Activated T-helper 1 cell treated with Interleukin-2 at 50 U/mL for 16 hours (primary cell): ENCODE data around the gene SNIP1.
"Not testable (repeated sequence)": the region's sequence is repeated elsewhere in the genome, so short reads cannot be mapped to it uniquely, and the experiment has no call there.

Experiments used
- DNase-seq: peaks from one replicate; pipeline ENCODE4 v3.0.0-alpha.2; 2020; ENCODE audit warnings: low read depth

Gene SNIP1

GRCh38 chr1:37559080-37559479 is 5.0 kb upstream of the SNIP1 start:
- DNase-seq, result no peak

- DNase-seq, result no peak
Observed at GRCh38 chr1:37558411-37558810, 4.3 kb upstream of the SNIP1 start.

- DNase-seq, result no peak
Observed at GRCh38 chr1:37557402-37557801, 3.3 kb upstream of the SNIP1 start.

GRCh38 chr1:37556712-37557196 is 2.7 kb upstream of the SNIP1 start, which contains the start of gene DNALI1:
Gene DNALI1, plus strand, starts transcription at chr1:37556940. Its CDS starts 55 bp downstream, at chr1:37556995.
- DNase-seq, result no peak

- no peak for DNase-seq
Observed at GRCh38 chr1:37553598-37553926, 531 bp downstream of the SNIP1 start.

GRCh38 chr1:37549341-37549740 is 4.8 kb downstream of the SNIP1 start:
- DNase-seq, result no peak

- no peak for DNase-seq
Observed at GRCh38 chr1:37545019-37545418, 9.1 kb downstream of the SNIP1 start.

GRCh38 chr1:37544530-37544929 is 9.6 kb downstream of the SNIP1 start:
- DNase-seq, result no peak

GRCh38 chr1:37540036-37540785 is 13.9 kb downstream of the SNIP1 start:
- no peak for DNase-seq

GRCh38 chr1:37539154-37539553 is 14.9 kb downstream of the SNIP1 start:
- not testable (repeated sequence) for DNase-seq

GRCh38 chr1:37537378-37537777 is 16.7 kb downstream of the SNIP1 start:
- DNase-seq, result no peak

GRCh38 chr1:37533317-37534093 is 20.6 kb downstream of the SNIP1 start:
- DNase-seq, result no peak

- not testable (repeated sequence) for DNase-seq
Observed at GRCh38 chr1:37532418-37533156, 21.5 kb downstream of the SNIP1 start.

GRCh38 chr1:37529888-37530287 is 24.2 kb downstream of the SNIP1 start:
- not testable (repeated sequence) for DNase-seq

- DNase-seq, result no peak
Observed at GRCh38 chr1:37519613-37520012, 34.5 kb downstream of the SNIP1 start.

- peak; percentile 18 for DNase-seq
Observed at GRCh38 chr1:37518929-37519328, 35.2 kb downstream of the SNIP1 start.

GRCh38 chr1:37518241-37518640 is 35.9 kb downstream of the SNIP1 start:
- DNase-seq, result not testable (repeated sequence)

- no peak for DNase-seq
Observed at GRCh38 chr1:37517569-37517968, 36.5 kb downstream of the SNIP1 start.

GRCh38 chr1:37515185-37516034 is 38.7 kb downstream of the SNIP1 start:
- DNase-seq, result no peak

- peak; percentile 80 for DNase-seq
Observed at GRCh38 chr1:37514350-37515184, 39.5 kb downstream of the SNIP1 start, which contains the start of gene MEAF6. Gene MEAF6, minus strand, starts transcription at chr1:37514766. Its CDS starts 20 bp downstream, at chr1:37514746.
